Activated T-helper 17 cell treated with anti-CD3 and anti-CD28 coated beads, Interleukin-2, amount 50 U/mL, for 72 hours (primary cell): Measurements from ENCODE around the gene COPB2. TPM values are rescaled to one million over a fixed set of nuclear protein-coding genes. Genes with fewer than 3 reads are reported as not detected.

Experiments used
- ATAC-seq: fragments of 150-1000 bp; cut with Tn5 transposase; replicated peaks from 2 replicates; pipeline ENCODE4 v1.10.0; 2021; ENCODE audit warnings: mild to moderate bottlenecking, moderate library complexity
- H3K27ac Mint-ChIP-seq: one replicate; pipeline ENCODE4 v1.8.0; 2022; ENCODE audit warnings: mixed read lengths
- H3K27me3 Mint-ChIP-seq: one replicate; pipeline ENCODE4 v1.8.0; 2022; ENCODE audit warnings: mixed read lengths
- H3K36me3 Mint-ChIP-seq: one replicate; pipeline ENCODE4 v1.8.0; 2022; ENCODE audit warnings: low read depth, mild to moderate bottlenecking, mixed read lengths
- H3K4me1 Mint-ChIP-seq: one replicate; pipeline ENCODE4 v1.8.0; 2022; ENCODE audit warnings: mixed read lengths
- H3K4me3 Mint-ChIP-seq: one replicate; pipeline ENCODE4 v1.8.0; 2022; ENCODE audit warnings: mild to moderate bottlenecking, mixed read lengths
- H3K9me3 Mint-ChIP-seq: one replicate; pipeline ENCODE4 v1.8.0; 2022; ENCODE audit warnings: mixed read lengths
- total RNA-seq, 2 donors: library from RNA; stranded (reverse); gene quantifications; one replicate each; pipeline ENCODE4 v1.2.3, GENCODE V29; 2022

COPB2 gene
- total RNA-seq, 2 donors from 2014 or later, result 85.4 to 101 TPM

- no peak overlapping the region for H3K4me3 Mint-ChIP-seq
- no peaks in the 10 kb centered on the region for H3K9me3 Mint-ChIP-seq
- no peak overlapping the region for H3K27ac Mint-ChIP-seq
- peaks cover 13% of the 10 kb centered on the region for H3K27me3 Mint-ChIP-seq
- ATAC-seq, result no peak
- H3K4me1 Mint-ChIP-seq, result no peaks in the 10 kb centered on the region
- H3K36me3 Mint-ChIP-seq, result no peaks in the 10 kb centered on the region
Observed at GRCh38 chr3:139312959-139313358, 76.5 kb downstream of the COPB2 start.

- no peak for ATAC-seq
- no peaks in the 10 kb centered on the region for H3K36me3 Mint-ChIP-seq
- no peaks in the 10 kb centered on the region for H3K9me3 Mint-ChIP-seq
- no peak overlapping the region for H3K4me3 Mint-ChIP-seq
- H3K27ac Mint-ChIP-seq, result no peak overlapping the region
- peaks cover 16% of the 10 kb centered on the region for H3K27me3 Mint-ChIP-seq
- H3K4me1 Mint-ChIP-seq, result no peaks in the 10 kb centered on the region
Observed at GRCh38 chr3:139312416-139312815, 77.0 kb downstream of the COPB2 start.

GRCh38 chr3:139311557-139311956, 77.9 kb downstream of the COPB2 start:
- H3K4me3 Mint-ChIP-seq, result no peak overlapping the region
- H3K36me3 Mint-ChIP-seq, result no peaks in the 10 kb centered on the region
- H3K9me3 Mint-ChIP-seq, result no peaks in the 10 kb centered on the region
- no peak for ATAC-seq
- H3K27me3 Mint-ChIP-seq, result peaks cover 17% of the 10 kb centered on the region
- no peak overlapping the region for H3K27ac Mint-ChIP-seq
- no peaks in the 10 kb centered on the region for H3K4me1 Mint-ChIP-seq

GRCh38 chr3:139310474-139310933, 78.9 kb downstream of the COPB2 start:
- no peak for ATAC-seq
- peaks cover 13% of the 10 kb centered on the region for H3K27me3 Mint-ChIP-seq
- no peak overlapping the region for H3K27ac Mint-ChIP-seq
- no peaks in the 10 kb centered on the region for H3K4me1 Mint-ChIP-seq
- H3K36me3 Mint-ChIP-seq, result no peaks in the 10 kb centered on the region
- H3K4me3 Mint-ChIP-seq, result no peak overlapping the region
- H3K9me3 Mint-ChIP-seq, result no peaks in the 10 kb centered on the region

- no peak overlapping the region for H3K4me3 Mint-ChIP-seq
- no peaks in the 10 kb centered on the region for H3K9me3 Mint-ChIP-seq
- H3K36me3 Mint-ChIP-seq, result no peaks in the 10 kb centered on the region
- no peak for ATAC-seq
- no peak overlapping the region for H3K27ac Mint-ChIP-seq
- H3K27me3 Mint-ChIP-seq, result peaks cover 16% of the 10 kb centered on the region
- H3K4me1 Mint-ChIP-seq, result no peaks in the 10 kb centered on the region
Observed at GRCh38 chr3:139309880-139310279, 79.6 kb downstream of the COPB2 start.

- H3K27ac Mint-ChIP-seq, result no peak overlapping the region
- H3K36me3 Mint-ChIP-seq, result no peaks in the 10 kb centered on the region
- no peak for ATAC-seq
- no peaks in the 10 kb centered on the region for H3K4me1 Mint-ChIP-seq
- H3K9me3 Mint-ChIP-seq, result no peaks in the 10 kb centered on the region
- H3K4me3 Mint-ChIP-seq, result no peak overlapping the region
- H3K27me3 Mint-ChIP-seq, result peaks cover 16% of the 10 kb centered on the region
Observed at GRCh38 chr3:139309061-139309591, 80.3 kb downstream of the COPB2 start.

GRCh38 chr3:139308560-139308959, 80.9 kb downstream of the COPB2 start:
- H3K27me3 Mint-ChIP-seq, result peaks cover 13% of the 10 kb centered on the region
- no peak for ATAC-seq
- H3K27ac Mint-ChIP-seq, result no peak overlapping the region

GRCh38 chr3:139307601-139308555, 81.6 kb downstream of the COPB2 start:
- no peaks in the 10 kb centered on the region for H3K36me3 Mint-ChIP-seq
- peaks cover under 1% of the 10 kb centered on the region for H3K4me1 Mint-ChIP-seq
- H3K4me3 Mint-ChIP-seq, result no peak overlapping the region
- peaks cover 10% of the 10 kb centered on the region for H3K27me3 Mint-ChIP-seq
- no peak overlapping the region for H3K27ac Mint-ChIP-seq
- H3K9me3 Mint-ChIP-seq, result no peaks in the 10 kb centered on the region
- ATAC-seq, result no peak

More at GRCh38 chr3:139308560-139308959, 80.9 kb downstream of the COPB2 start:
- no peaks in the 10 kb centered on the region for H3K9me3 Mint-ChIP-seq
- no peaks in the 10 kb centered on the region for H3K36me3 Mint-ChIP-seq
- H3K4me1 Mint-ChIP-seq, result no peaks in the 10 kb centered on the region
- no peak overlapping the region for H3K4me3 Mint-ChIP-seq

Other genes with a start within 250 kb of the COPB2 start
- 10 to 100 TPM; 49.2 to 53.4 TPM for gene MRPS22, start 45.6 kb downstream of the COPB2 start, total RNA-seq
- gene RBP2, start 86.9 kb upstream of the COPB2 start, total RNA-seq, result not detected
- gene RBP1, start 150.1 kb upstream of the COPB2 start, total RNA-seq, result not detected